NCI-H345 (cell line): Measurements from ENCODE around the gene CAMSAP1.

Experiments
- DNase-seq: peaks from one replicate; lab custom pipeline; 2025; lab: John Stamatoyannopoulos, UW

The CAMSAP1 gene

DNA sequence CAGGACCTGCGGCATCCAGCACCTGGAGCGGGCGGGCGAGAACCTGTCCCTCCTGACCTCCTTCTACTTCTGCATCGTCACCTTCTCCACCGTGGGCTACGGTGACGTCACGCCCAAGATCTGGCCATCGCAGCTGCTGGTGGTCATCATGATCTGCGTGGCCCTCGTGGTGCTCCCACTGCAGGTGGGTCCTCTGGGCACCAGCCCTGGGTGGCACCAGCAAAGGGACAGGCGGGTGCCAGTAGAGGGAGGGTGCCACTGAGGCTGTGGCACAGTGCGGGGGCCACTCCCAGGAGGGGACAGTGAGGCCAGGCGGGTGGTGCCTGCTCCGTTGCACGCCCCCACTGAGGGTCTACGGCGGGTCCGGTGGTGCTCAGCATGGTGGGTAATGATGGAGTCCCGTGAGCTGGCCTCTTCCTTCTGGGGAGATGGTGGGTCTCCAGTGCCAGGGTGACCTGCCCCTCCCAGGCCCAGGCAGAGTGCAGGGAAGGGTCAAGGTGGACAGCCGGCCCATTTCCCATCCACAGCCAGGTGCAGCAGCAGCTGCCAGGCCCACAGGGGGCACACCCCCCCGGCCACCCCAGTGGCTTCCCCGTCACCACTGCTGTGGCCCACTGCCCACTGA, 147.6 kb downstream of the CAMSAP1 start:
- no peak for DNase-seq

DNA sequence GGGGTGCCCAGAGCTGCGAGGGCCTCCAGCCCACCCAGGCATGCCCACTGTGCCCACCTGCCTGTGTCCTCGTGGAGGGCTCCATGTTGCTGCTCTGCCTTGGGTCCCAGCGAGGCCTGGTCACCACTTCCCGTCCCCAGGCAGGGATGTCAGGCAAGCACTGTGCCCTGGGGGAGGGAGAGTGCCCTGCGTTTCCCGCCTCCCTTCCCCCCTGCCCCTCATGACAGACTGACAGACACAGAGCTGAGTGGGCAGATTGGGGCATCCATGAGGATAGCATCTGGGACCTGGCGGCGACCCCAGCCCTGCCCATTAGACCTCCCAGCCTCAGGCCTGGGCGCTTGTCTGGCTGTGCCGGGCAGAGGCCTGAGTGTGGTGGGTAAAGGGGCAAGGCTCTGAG, 148.5 kb downstream of the CAMSAP1 start:
- DNase-seq: no peak
